Ascending aorta (tissue), 2 donors: Measurements from ENCODE around the gene CELF4. TPM values are rescaled to one million over a fixed set of nuclear protein-coding genes. Genes with fewer than 3 reads are reported as not detected.

Experiments used
- DNase-seq, 2 donors: peaks; one replicate each; pipeline ENCODE4 v3.0.0-alpha.2; 2019; ENCODE audit warnings: low spot score in 2 of 2
- H3K27ac ChIP-seq, 2 donors: fragments of 200-600 bp; sonication (generic); one replicate each; pipeline ENCODE4 v1.5.1; 2016 to 2017; ENCODE audit warnings: mild to moderate bottlenecking in 1 of 2
- H3K27me3 ChIP-seq: fragments of 200-600 bp; sonication (generic); one replicate; pipeline ENCODE4 v1.5.1; 2017
- H3K36me3 ChIP-seq, 2 donors: fragments of 200-600 bp; sonication (generic); one replicate each; pipeline ENCODE4 v1.5.1; 2016
- H3K4me1 ChIP-seq, 2 donors: fragments of 200-600 bp; sonication (generic); one replicate each; pipeline ENCODE4 v1.5.1; 2016 to 2017; ENCODE audit warnings: mild to moderate bottlenecking in 1 of 2
- H3K4me3 ChIP-seq, 2 donors: fragments of 200-600 bp; sonication (generic); one replicate each; pipeline ENCODE4 v1.5.1; 2016 to 2017; ENCODE audit warnings: mild to moderate bottlenecking in 1 of 2
- H3K9me3 ChIP-seq, 2 donors: fragments of 200-600 bp; sonication (generic); one replicate each; pipeline ENCODE4 v1.5.1; 2016
- intact Hi-C: fragments of 100-400 bp; cut with DNase I; formaldehyde crosslinking; loops from one replicate; pipeline ENCODE4 v1.15.1; 2023
- total RNA-seq: library from RNA; depleted of rRNA; stranded (reverse); fragments of >200 nt; gene quantifications from one replicate; pipeline ENCODE4 v1.1.0, GENCODE V29; 2016
- TF ChIP-seq, protein P1 (sequence below), 3 experiments: fragments of 200-600 bp in 2 of 3; fragments of 450-650 bp in 1 of 3; sonication (generic) in 2 of 3; IDR thresholded peaks; one replicate each; pipeline ENCODE4 v1.5.1; 2016 to 2019; ENCODE audit warnings: antibody characterized with exemption in 3 of 3, mild to moderate bottlenecking in 1 of 3, moderate library complexity in 1 of 3

CELF4 gene
- total RNA-seq, 1 donor from 2014 or later, result not detected

- H3K27me3 ChIP-seq, result no peaks in the 10 kb centered on the region
- H3K4me1 ChIP-seq, result no peaks in the 10 kb centered on the region
- H3K36me3 ChIP-seq, result no peaks in the 10 kb centered on the region
- intact Hi-C loops, result no loop called here
- TF ChIP-seq, protein P1, sequence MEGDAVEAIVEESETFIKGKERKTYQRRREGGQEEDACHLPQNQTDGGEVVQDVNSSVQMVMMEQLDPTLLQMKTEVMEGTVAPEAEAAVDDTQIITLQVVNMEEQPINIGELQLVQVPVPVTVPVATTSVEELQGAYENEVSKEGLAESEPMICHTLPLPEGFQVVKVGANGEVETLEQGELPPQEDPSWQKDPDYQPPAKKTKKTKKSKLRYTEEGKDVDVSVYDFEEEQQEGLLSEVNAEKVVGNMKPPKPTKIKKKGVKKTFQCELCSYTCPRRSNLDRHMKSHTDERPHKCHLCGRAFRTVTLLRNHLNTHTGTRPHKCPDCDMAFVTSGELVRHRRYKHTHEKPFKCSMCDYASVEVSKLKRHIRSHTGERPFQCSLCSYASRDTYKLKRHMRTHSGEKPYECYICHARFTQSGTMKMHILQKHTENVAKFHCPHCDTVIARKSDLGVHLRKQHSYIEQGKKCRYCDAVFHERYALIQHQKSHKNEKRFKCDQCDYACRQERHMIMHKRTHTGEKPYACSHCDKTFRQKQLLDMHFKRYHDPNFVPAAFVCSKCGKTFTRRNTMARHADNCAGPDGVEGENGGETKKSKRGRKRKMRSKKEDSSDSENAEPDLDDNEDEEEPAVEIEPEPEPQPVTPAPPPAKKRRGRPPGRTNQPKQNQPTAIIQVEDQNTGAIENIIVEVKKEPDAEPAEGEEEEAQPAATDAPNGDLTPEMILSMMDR (IDR thresholded peaks at IDR 0.05), result no peak
- no peaks in the 10 kb centered on the region for H3K9me3 ChIP-seq
- no peak overlapping the region for H3K4me3 ChIP-seq
- H3K27ac ChIP-seq, result no peak overlapping the region
- no peak for DNase-seq
These were observed 258.4 kb downstream of the CELF4 start for GRCh38 chr18:37307181-37307580.

DNA sequence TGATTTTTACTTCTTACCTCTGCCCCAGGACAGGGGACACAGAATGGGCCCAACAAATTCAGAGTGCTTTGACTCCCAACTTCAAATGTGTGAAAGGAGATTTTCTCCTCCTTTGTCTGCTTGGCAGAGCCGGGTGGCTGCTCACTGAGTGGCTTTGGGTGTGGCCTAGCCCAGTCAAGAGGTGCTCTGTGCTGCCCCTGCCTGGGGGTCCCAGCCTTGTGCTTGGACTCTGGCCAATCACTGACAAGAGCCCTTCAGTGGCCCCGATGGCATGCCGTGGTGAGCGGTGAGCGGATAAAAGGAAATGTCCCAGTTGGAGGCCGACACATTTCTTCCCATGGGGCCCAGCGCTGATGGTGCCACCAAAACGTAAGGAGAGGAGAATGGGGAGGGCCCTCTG, 259.2 kb downstream of the CELF4 start:
- DNase-seq, result no peak
- Histone ChIP-seq H3K36me3 (no peaks in the 10 kb centered on the region), H3K27me3 (no peaks in the 10 kb centered on the region), H3K4me1 (no peaks in the 10 kb centered on the region), H3K4me3 (no peak overlapping the region), H3K27ac (no peak overlapping the region), H3K9me3 (no peaks in the 10 kb centered on the region)
- TF ChIP-seq, protein P1 (IDR thresholded peaks at IDR 0.05), result no peak
- intact Hi-C loops, result no loop called here

DNA sequence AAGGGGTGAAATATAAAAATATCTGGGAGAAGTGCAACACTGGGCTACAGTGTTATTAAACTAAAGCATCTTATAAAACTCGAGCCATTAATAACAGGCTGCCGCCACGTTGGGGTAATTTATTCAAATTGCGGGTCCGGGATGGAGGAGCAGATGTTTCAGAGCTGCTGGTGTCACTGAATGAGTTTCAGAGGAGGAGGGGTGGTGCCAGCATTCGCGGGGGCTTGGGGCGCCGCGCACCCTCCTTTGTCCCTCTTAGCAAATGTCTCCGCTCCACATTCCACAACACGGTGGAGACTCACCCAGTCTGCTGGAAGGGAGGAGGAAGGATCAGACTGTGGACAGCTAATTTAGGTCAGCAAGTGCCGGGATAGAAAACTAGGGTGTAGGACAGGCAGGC, 260.5 kb downstream of the CELF4 start:
- intact Hi-C loops, result no loop called here
- no peak overlapping the region for H3K27ac ChIP-seq
- H3K9me3 ChIP-seq, result no peaks in the 10 kb centered on the region
- H3K36me3 ChIP-seq, result no peaks in the 10 kb centered on the region
- no peak overlapping the region for H3K4me3 ChIP-seq
- no peaks in the 10 kb centered on the region for H3K4me1 ChIP-seq
- H3K27me3 ChIP-seq, result no peaks in the 10 kb centered on the region
- TF ChIP-seq, protein P1 (IDR thresholded peaks at IDR 0.05), result no peak
- no peak for DNase-seq

DNA sequence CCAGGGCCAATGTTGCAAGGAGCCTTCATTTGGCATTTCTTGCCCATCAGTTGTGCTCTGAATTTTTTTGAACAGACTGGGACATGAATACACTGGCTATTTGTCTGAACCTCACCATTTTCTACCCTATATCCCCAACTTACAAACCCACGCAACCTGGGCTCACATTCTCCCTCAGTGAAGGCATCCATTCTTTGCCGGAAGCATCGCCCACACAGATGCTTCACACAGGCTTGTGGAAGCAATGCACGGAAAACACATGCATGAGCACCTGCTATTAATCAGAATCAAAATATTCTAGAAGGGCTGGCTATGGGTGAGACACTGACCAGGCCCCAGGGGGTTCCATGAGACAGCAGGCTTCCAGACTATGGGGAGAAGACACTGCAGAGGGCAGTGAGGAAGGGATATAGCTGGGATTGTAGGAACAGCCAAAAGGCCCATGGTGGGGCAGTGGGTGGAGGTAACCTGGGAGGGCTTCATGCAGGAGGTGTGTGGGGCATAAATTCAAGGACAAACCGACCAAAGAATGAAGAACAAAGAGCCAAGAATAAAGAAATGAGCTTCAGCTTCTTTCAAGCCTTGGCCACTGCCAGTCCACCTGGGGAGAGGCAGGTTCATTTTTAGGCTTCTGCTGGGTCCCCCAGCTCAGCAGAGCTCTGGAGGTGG, 261.5 kb downstream of the CELF4 start:
- no peak for DNase-seq
- H3K9me3 ChIP-seq, result no peaks in the 10 kb centered on the region
- TF ChIP-seq, protein P1 (IDR thresholded peaks at IDR 0.05), result no peak
- no peaks in the 10 kb centered on the region for H3K36me3 ChIP-seq
- H3K4me3 ChIP-seq, result no peak overlapping the region
- H3K27ac ChIP-seq, result no peak overlapping the region
- intact Hi-C loops, result no loop called here
- H3K4me1 ChIP-seq, result peaks cover 3 to 7% of the 10 kb centered on the region in 2 donors
- H3K27me3 ChIP-seq, result no peaks in the 10 kb centered on the region

GRCh38 chr18:37303009-37303408, 262.6 kb downstream of the CELF4 start:
- TF ChIP-seq, protein P1 (IDR thresholded peaks at IDR 0.05), result no peak
- H3K36me3 ChIP-seq, result no peaks in the 10 kb centered on the region
- H3K4me3 ChIP-seq, result no peak overlapping the region
- H3K9me3 ChIP-seq, result no peaks in the 10 kb centered on the region
- no peak for DNase-seq
- intact Hi-C loops, result no loop called here
- H3K4me1 ChIP-seq, result peaks cover 4 to 8% of the 10 kb centered on the region in 2 donors
- H3K27me3 ChIP-seq, result no peaks in the 10 kb centered on the region
- H3K27ac ChIP-seq, result no peak overlapping the region

- no peaks in the 10 kb centered on the region for H3K9me3 ChIP-seq
- no peaks in the 10 kb centered on the region for H3K27me3 ChIP-seq
- no peak overlapping the region for H3K27ac ChIP-seq
- TF ChIP-seq, protein P1 (IDR thresholded peaks at IDR 0.05), result no peak
- no peaks in the 10 kb centered on the region for H3K36me3 ChIP-seq
- DNase-seq, result no peak
- H3K4me1 ChIP-seq, result peaks cover 4 to 8% of the 10 kb centered on the region in 2 donors
- no peak overlapping the region for H3K4me3 ChIP-seq
- intact Hi-C loops, result no loop called here
These were observed 263.1 kb downstream of the CELF4 start for GRCh38 chr18:37302519-37302918.
